Neural crest cell (in vitro differentiated cells): ENCODE results near the gene PDE6A. TPM values are rescaled to one million over a fixed set of nuclear protein-coding genes. Genes with fewer than 3 reads are reported as not detected.

Experiments used
- DNase-seq: peaks from one replicate; pipeline ENCODE4 v3.0.0; 2021; ENCODE audit warnings: low read depth, mixed read lengths, low spot score
- H3K27ac Mint-ChIP-seq: one replicate; pipeline ENCODE4 v1.8.0; 2021; ENCODE audit warnings: mild to moderate bottlenecking, mixed read lengths; ENCODE audit not compliant: unreplicated experiment
- H3K27me3 Mint-ChIP-seq: 2 replicates; pipeline ENCODE4 v1.8.0; 2021; ENCODE audit warnings: low read depth, mild to moderate bottlenecking, mixed read lengths
- H3K36me3 Mint-ChIP-seq: 2 replicates; pipeline ENCODE4 v1.8.0; 2021; ENCODE audit warnings: low read depth, mild to moderate bottlenecking, mixed read lengths
- H3K4me1 Mint-ChIP-seq: 2 replicates; pipeline ENCODE4 v1.8.0; 2021; ENCODE audit warnings: mixed read lengths
- H3K4me3 Mint-ChIP-seq: one replicate; pipeline ENCODE4 v1.8.0; 2021; ENCODE audit warnings: mild to moderate bottlenecking, mixed read lengths
- H3K9me3 Mint-ChIP-seq: 2 replicates; pipeline ENCODE4 v1.8.0; 2021; ENCODE audit warnings: mixed read lengths
- total RNA-seq: library from RNA; stranded (reverse); gene quantifications from 2 replicates; pipeline ENCODE4 v1.2.1, GENCODE V29; 2021
- TF ChIP-seq, protein P1 (sequence below): fragments of 200-600 bp; sonication (generic); conservative IDR thresholded peaks from 2 replicates; pipeline ENCODE4 v1.5.0; 2021; ENCODE audit warnings: antibody characterized with exemption, mild to moderate bottlenecking

The PDE6A gene
- total RNA-seq, 1 donor from 2014 or later: not detected

DNA sequence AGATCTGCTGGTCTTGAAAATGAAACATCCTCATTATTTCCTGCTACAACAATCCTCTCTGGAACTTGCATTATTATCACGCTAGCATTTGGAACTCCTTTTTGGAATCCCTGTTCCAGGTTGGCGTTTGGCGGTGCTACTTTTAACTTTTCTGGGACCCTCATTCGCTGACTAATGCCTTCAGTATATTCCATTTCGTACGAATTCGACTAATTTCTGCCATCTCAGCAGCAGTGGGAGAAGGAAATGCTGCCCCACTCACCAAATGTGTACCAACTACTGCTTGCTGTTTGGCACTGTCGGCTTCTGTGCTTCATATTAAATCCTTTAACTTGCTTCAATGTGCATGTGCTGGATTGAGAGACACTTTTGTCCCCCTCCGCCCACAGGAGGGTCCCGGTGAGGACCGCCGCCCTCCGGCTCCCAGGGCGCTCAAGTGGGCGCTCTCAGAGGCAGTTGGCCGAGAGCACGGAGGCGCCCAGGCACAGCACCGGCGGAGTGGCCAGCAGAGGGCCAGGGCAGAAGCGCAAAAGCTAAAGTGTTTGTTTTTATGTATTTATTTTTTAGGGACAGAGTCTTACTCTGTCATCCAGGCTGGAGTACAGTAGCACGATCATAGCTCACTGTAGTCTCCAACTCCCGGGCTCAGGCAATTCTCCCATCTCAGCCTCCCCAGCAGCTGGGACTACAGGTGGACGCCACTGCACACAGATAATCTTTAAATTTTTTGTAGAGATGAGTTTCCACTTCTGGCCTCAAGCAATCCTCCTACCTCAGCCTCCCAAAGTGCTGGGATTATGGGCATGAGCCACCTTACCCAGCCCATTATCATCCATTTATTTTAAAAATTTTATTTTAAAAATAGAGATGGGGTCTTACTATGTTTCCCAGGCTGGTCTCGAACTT is 11.9 kb downstream of the PDE6A start:
- H3K36me3 Mint-ChIP-seq: no peaks in the 10 kb centered on the region
- H3K27ac Mint-ChIP-seq: no peak overlapping the region
- peaks cover 16% of the 10 kb centered on the region for H3K27me3 Mint-ChIP-seq
- no peak overlapping the region for H3K4me3 Mint-ChIP-seq
- no peak for DNase-seq
- H3K4me1 Mint-ChIP-seq: peaks cover 3% of the 10 kb centered on the region
- H3K9me3 Mint-ChIP-seq: no peaks in the 10 kb centered on the region
- TF ChIP-seq, protein P1, sequence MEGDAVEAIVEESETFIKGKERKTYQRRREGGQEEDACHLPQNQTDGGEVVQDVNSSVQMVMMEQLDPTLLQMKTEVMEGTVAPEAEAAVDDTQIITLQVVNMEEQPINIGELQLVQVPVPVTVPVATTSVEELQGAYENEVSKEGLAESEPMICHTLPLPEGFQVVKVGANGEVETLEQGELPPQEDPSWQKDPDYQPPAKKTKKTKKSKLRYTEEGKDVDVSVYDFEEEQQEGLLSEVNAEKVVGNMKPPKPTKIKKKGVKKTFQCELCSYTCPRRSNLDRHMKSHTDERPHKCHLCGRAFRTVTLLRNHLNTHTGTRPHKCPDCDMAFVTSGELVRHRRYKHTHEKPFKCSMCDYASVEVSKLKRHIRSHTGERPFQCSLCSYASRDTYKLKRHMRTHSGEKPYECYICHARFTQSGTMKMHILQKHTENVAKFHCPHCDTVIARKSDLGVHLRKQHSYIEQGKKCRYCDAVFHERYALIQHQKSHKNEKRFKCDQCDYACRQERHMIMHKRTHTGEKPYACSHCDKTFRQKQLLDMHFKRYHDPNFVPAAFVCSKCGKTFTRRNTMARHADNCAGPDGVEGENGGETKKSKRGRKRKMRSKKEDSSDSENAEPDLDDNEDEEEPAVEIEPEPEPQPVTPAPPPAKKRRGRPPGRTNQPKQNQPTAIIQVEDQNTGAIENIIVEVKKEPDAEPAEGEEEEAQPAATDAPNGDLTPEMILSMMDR: peak; percentile 44

DNA sequence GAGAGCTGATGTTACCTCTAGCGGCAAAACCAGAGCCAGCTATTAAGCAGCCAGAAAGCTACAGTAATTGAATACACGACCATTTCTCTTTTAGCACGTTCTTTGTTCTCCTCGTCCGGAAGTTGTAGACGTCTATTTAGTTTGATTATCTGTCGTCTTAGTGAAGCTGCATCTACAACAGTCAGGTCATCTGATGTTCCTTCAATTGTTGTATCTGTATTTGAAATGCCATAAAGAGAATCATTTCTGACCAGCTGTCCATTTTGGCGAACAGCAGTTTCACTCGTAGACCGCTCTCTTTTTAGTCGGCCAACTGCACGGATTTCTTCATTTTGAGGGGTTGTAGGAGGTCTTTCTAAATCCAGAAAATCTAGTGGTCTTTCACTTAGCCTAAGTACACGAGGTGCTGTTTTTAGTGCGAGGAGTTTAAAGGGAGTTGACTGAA is 12.6 kb downstream of the PDE6A start:
- TF ChIP-seq, protein P1: no peak
- Mint-ChIP-seq H3K4me1 (peaks cover 3% of the 10 kb centered on the region), H3K4me3 (no peak overlapping the region), H3K9me3 (no peaks in the 10 kb centered on the region), H3K36me3 (no peaks in the 10 kb centered on the region), H3K27ac (no peak overlapping the region), H3K27me3 (peaks cover 16% of the 10 kb centered on the region)
- no peak for DNase-seq

DNA sequence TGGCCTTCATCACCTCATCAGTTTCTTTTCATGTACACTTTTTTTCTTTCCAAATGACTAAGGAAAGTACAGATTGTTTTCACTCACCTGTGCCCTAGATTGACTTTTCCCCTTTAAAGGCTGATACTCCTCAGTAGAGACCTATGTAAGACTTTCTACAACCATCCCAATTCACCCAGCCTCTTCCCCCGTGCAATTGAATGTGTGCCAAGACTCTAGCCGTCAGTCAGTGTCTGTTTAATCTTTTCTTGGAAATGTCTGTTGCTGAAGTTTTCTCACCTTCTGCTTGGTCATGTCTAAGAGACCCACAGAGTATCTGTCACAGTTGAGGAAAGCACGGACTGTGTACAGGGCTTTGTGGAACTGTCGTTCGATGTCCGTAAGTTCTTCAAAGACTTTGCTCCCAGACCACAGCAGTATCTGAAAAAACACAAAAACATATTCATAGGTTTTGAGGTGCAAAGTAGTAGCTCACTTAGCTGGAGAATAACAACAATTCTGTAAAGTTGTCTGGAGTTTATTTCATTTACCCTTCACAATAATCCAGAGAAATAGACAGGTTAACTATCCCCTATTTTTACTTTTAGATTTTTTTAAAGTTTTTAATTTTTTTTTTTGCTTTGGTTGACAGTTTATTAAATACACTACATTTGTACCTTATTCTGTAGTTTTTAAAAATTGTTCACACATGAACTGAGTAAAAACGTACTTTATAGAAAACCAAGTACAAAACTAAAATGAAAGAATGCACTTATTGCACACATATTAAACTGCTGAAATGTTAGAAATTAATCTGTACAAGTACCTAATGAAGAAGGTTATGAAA is 13.6 kb downstream of the PDE6A start:
- Mint-ChIP-seq H3K36me3 (no peaks in the 10 kb centered on the region), H3K27me3 (peaks cover 16% of the 10 kb centered on the region), H3K27ac (peak overlapping the region; percentile 3), H3K9me3 (no peaks in the 10 kb centered on the region), H3K4me3 (no peak overlapping the region), H3K4me1 (no peaks in the 10 kb centered on the region)
- TF ChIP-seq, protein P1: no peak
- DNase-seq: no peak

DNA sequence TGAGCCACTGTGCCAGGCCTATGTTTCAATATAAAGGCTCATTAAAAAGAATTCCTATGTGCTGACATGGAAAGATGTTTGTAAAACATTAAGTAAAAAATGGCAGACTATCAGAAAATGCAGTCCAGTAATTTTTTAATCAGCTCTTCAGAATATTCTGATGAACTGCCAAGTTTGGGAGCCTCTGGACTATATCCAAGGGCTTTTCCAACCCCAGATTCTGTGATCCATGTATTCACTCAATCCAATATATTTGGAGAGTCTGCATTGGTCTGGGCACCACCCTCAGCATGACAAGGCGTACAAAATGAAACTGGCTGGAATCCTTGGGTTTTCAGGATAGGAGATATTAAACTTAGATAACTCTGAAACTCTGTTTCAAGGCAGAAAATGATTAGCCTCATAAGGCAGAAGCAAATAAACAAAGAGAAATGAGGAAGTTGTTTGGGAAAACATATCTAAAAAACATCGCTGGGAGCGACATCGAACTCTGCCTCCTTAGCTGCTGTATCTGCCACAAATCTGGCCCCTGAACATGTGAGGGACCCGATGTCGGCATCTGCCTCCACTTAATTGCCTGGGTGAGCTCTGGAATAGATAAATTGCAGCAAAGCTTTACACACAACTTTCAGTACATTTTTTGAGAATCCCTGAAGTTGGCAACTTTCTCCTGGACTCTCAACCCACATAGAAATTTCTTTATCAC is 14.4 kb downstream of the PDE6A start:
- TF ChIP-seq, protein P1: no peak
- Mint-ChIP-seq H3K9me3 (no peaks in the 10 kb centered on the region), H3K36me3 (no peaks in the 10 kb centered on the region), H3K4me3 (no peak overlapping the region), H3K27me3 (peaks cover 16% of the 10 kb centered on the region), H3K4me1 (no peaks in the 10 kb centered on the region), H3K27ac (no peak overlapping the region)
- DNase-seq: no peak

DNA sequence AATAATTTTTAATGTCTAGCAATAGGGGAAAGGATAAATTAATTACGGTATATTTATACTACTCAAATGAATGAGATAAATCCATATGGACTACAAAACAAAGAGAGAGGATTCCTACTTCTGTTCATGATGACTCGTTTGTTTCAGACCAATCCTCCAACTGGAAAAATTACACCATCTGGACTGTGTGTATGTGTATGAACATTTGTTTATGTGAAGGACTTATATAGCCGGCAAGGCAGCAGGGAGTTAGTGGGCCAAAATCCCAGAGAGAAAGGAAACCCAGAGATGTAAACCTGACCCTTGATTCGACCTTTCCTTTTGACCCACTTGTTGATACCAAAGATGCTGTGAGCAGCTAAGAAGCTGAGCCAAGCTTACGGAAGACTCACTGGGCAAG is 20.1 kb downstream of the PDE6A start:
- TF ChIP-seq, protein P1: no peak
- H3K27ac Mint-ChIP-seq: no peak overlapping the region
- peaks cover 3% of the 10 kb centered on the region for H3K27me3 Mint-ChIP-seq
- no peaks in the 10 kb centered on the region for H3K36me3 Mint-ChIP-seq
- H3K4me3 Mint-ChIP-seq: no peak overlapping the region
- H3K9me3 Mint-ChIP-seq: no peaks in the 10 kb centered on the region
- H3K4me1 Mint-ChIP-seq: no peaks in the 10 kb centered on the region
- DNase-seq: no peak
